ENCODE data around the gene GOLT1B. TPM values are rescaled to one million over a fixed set of nuclear protein-coding genes. Genes with fewer than 3 reads are reported as not detected.

Gene GOLT1B
- total and polyA plus RNA-seq, 8 donors: 9.3 to 52.1 (median 16.2) TPM

- no peaks in the 10 kb centered on the region for H3K9me3 ChIP-seq
- intact Hi-C loops (cut with DNase I; ENCODE audit: low total_unique reads): no loop called here
- no peaks in the 10 kb centered on the region for H3K36me3 ChIP-seq
- H3K4me1 ChIP-seq: no peaks in the 10 kb centered on the region
- no peak for DNase-seq
- no peak overlapping the region for H3K4me3 ChIP-seq
- 81 to 94% (median 84%) methylated on average over 5 of the region's 5 CpGs for WGBS, 5 donors
- H3K27me3 ChIP-seq: no peaks in the 10 kb centered on the region
- TF ChIP-seq POLR2AphosphoS5 (IDR thresholded peaks at IDR 0.05): no peak
- TF ChIP-seq POLR2A (IDR thresholded peaks at IDR 0.05): no peak
- no peak for TF ChIP-seq EP300 (IDR thresholded peaks at IDR 0.05)
- TF ChIP-seq, protein P1, sequence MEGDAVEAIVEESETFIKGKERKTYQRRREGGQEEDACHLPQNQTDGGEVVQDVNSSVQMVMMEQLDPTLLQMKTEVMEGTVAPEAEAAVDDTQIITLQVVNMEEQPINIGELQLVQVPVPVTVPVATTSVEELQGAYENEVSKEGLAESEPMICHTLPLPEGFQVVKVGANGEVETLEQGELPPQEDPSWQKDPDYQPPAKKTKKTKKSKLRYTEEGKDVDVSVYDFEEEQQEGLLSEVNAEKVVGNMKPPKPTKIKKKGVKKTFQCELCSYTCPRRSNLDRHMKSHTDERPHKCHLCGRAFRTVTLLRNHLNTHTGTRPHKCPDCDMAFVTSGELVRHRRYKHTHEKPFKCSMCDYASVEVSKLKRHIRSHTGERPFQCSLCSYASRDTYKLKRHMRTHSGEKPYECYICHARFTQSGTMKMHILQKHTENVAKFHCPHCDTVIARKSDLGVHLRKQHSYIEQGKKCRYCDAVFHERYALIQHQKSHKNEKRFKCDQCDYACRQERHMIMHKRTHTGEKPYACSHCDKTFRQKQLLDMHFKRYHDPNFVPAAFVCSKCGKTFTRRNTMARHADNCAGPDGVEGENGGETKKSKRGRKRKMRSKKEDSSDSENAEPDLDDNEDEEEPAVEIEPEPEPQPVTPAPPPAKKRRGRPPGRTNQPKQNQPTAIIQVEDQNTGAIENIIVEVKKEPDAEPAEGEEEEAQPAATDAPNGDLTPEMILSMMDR (IDR thresholded peaks at IDR 0.05): no peak
- H3K27ac ChIP-seq: no peak overlapping the region
These were observed 36.6 kb downstream of the GOLT1B start for GRCh38 chr12:21538061-21538653.

DNA sequence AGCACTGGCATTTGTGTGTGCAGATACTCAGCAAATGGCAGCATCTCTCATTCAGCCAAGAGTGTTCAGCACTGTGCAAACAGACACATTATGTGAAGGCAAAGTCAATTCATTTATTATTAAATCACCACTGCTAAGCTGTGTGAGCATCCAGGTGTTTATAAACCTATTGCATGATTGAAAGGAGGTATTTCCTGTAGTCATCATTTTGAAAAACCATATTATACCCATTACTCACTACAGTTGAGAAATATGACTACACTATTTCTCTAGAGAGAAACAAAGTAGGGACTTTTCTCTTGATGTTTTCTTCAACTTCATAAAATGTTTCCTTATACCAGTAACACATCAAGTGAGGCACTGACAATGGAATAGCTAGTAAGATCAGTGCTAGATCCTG lies 38.2 kb downstream of the GOLT1B start:
- DNase-seq: no peak
- intact Hi-C loops (cut with DNase I; ENCODE audit: low total_unique reads): no loop called here
- Histone ChIP-seq H3K4me1 (no peaks in the 10 kb centered on the region), H3K4me3 (no peak overlapping the region), H3K27ac (no peak overlapping the region), H3K9me3 (no peaks in the 10 kb centered on the region), H3K36me3 (no peaks in the 10 kb centered on the region), H3K27me3 (no peaks in the 10 kb centered on the region)
- no peak for TF ChIP-seq POLR2A (IDR thresholded peaks at IDR 0.05)

DNA sequence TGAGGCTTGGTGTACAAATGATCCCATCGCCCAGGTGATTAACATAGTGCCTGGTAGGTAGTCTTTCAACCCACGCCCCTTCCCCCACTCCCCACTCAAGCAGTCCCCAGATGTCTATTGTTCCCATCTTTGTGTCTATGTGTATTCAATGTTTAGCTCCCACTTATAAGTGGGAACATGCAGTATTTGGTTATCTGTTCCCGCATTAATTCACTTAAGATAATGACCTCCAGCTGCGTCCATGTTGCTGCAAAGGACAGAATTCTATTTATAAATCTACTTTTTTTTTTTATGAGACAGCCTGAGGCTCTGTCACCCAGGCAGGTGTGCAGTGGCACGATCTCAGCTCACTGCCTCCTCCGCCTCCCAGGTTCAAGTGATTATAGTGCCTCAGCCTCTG lies 40.2 kb downstream of the GOLT1B start:
- Histone ChIP-seq H3K27me3 (no peaks in the 10 kb centered on the region), H3K4me1 (no peaks in the 10 kb centered on the region), H3K9me3 (no peaks in the 10 kb centered on the region), H3K4me3 (no peak overlapping the region), H3K27ac (no peak overlapping the region), H3K36me3 (no peaks in the 10 kb centered on the region)
- intact Hi-C loops (cut with DNase I; ENCODE audit: low total_unique reads): no loop called here
- 81 to 86% (median 85%) methylated on average over 6 of the region's 6 CpGs for WGBS, 5 donors
- no peak for TF ChIP-seq POLR2A (IDR thresholded peaks at IDR 0.05)
- TF ChIP-seq EP300 (IDR thresholded peaks at IDR 0.05): no peak
- no peak for TF ChIP-seq POLR2AphosphoS5 (IDR thresholded peaks at IDR 0.05)
- no peak for DNase-seq

DNA sequence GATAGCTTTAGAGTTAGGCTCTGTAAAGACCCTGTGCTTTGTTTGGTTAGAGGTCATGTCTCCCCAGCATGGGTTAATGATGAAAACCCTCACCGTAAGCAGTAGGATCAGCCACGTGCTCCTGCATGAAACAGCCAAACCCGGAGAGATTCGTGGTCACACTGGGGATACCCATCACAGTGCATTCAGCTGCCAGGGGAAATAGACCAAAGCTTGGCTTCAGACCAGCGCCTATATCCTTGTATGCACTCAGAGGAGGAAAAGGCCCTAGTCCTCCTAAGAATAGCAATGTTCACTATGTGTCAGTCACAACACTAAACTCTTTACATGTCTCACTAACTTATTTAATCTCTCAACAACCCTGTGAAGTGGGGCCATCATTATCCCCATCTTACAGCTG lies 40.8 kb downstream of the GOLT1B start:
- DNase-seq: no peak
- Histone ChIP-seq H3K9me3 (no peaks in the 10 kb centered on the region), H3K36me3 (no peaks in the 10 kb centered on the region), H3K4me3 (no peak overlapping the region), H3K27me3 (no peaks in the 10 kb centered on the region), H3K27ac (no peak overlapping the region), H3K4me1 (no peaks in the 10 kb centered on the region)
- TF ChIP-seq, protein P1 (IDR thresholded peaks at IDR 0.05): no peak
- TF ChIP-seq POLR2A (IDR thresholded peaks at IDR 0.05) (no peak), EP300 (IDR thresholded peaks at IDR 0.05) (no peak), POLR2AphosphoS5 (IDR thresholded peaks at IDR 0.05) (no peak)
- WGBS, 5 donors: 39 to 71% (median 65%) methylated on average over 5 of the region's 5 CpGs
- intact Hi-C loops (cut with DNase I; ENCODE audit: low total_unique reads): no loop called here

- DNase-seq: no peak
- H3K4me3 ChIP-seq: no peak overlapping the region
- no peaks in the 10 kb centered on the region for H3K4me1 ChIP-seq
- no peaks in the 10 kb centered on the region for H3K27me3 ChIP-seq
- no peak for TF ChIP-seq EP300 (IDR thresholded peaks at IDR 0.05)
- no peak for TF ChIP-seq POLR2AphosphoS5 (IDR thresholded peaks at IDR 0.05)
- intact Hi-C loops (cut with DNase I; ENCODE audit: low total_unique reads): no loop called here
- H3K9me3 ChIP-seq: no peaks in the 10 kb centered on the region
- no peaks in the 10 kb centered on the region for H3K36me3 ChIP-seq
- no peak overlapping the region for H3K27ac ChIP-seq
These were observed 41.6 kb downstream of the GOLT1B start for GRCh38 chr12:21543151-21543550.

- H3K4me1 ChIP-seq: no peaks in the 10 kb centered on the region
- no peak for DNase-seq
- no peak overlapping the region for H3K27ac ChIP-seq
- WGBS, 5 donors: 70 to 87% (median 85%) methylated on average over 2 of the region's 2 CpGs
- H3K4me3 ChIP-seq: no peak overlapping the region
- H3K36me3 ChIP-seq: no peaks in the 10 kb centered on the region
- intact Hi-C loops (cut with DNase I; ENCODE audit: low total_unique reads): no loop called here
- TF ChIP-seq, protein P1 (IDR thresholded peaks at IDR 0.05): no peak
- no peak for TF ChIP-seq EP300 (IDR thresholded peaks at IDR 0.05)
- no peak for TF ChIP-seq POLR2A (IDR thresholded peaks at IDR 0.05)
- no peak for TF ChIP-seq POLR2AphosphoS5 (IDR thresholded peaks at IDR 0.05)
- H3K9me3 ChIP-seq: no peaks in the 10 kb centered on the region
- H3K27me3 ChIP-seq: no peaks in the 10 kb centered on the region
These were observed 44.0 kb downstream of the GOLT1B start for GRCh38 chr12:21545557-21545956.
